LNCAP (cell line): ENCODE results near the gene ZC3H15.

Experiments used
- TF ChIP-seq, protein P1 (sequence below): fragments of 450-650 bp; IDR thresholded peaks from 2 replicates; pipeline ENCODE4 v1.5.1; 2017; ENCODE audit warnings: mild to moderate bottlenecking

The ZC3H15 gene

DNA sequence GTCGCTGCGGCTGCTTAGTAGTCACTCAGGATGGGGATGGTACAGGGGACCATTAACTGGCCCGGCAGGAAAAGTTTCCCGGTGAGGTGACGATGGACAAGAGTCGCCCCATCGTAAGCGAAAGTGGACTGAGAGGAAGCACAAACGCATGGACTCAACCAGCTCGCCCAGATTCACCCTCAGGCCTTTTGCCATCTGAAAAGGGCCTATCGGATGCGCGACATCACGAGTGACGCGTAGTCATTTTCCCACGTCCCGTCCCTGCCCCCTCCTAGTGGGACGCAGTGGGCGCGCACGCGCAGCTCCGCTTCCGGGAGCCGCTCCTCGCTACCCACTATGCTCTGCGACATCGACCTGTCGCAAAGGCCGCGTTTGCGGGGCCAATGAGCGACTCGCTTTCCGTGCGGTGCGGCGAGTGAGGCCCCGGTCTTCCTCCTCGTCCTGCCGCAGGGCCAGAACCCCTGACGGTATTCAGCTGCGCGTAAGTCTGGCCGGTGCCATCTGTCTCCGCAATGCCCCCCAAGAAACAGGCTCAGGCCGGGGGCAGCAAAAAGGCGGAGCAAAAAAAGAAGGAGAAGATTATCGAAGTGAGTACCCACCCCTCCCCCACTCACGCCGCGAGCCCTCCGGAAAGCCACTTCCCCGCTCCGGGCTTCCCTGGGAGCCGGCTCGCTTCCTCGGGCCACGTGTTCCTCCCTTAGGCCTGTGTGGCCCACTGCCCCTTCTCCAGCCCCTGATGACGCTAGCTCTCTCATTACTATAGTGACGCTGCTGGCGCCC lies at the start of gene ZC3H15:
Gene ZC3H15, plus strand, starts transcription at position 390 of the 780 bp plus-strand sequence. Its CDS starts 123 bp downstream, at position 513.
- TF ChIP-seq, protein P1, sequence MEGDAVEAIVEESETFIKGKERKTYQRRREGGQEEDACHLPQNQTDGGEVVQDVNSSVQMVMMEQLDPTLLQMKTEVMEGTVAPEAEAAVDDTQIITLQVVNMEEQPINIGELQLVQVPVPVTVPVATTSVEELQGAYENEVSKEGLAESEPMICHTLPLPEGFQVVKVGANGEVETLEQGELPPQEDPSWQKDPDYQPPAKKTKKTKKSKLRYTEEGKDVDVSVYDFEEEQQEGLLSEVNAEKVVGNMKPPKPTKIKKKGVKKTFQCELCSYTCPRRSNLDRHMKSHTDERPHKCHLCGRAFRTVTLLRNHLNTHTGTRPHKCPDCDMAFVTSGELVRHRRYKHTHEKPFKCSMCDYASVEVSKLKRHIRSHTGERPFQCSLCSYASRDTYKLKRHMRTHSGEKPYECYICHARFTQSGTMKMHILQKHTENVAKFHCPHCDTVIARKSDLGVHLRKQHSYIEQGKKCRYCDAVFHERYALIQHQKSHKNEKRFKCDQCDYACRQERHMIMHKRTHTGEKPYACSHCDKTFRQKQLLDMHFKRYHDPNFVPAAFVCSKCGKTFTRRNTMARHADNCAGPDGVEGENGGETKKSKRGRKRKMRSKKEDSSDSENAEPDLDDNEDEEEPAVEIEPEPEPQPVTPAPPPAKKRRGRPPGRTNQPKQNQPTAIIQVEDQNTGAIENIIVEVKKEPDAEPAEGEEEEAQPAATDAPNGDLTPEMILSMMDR, result no peak

DNA sequence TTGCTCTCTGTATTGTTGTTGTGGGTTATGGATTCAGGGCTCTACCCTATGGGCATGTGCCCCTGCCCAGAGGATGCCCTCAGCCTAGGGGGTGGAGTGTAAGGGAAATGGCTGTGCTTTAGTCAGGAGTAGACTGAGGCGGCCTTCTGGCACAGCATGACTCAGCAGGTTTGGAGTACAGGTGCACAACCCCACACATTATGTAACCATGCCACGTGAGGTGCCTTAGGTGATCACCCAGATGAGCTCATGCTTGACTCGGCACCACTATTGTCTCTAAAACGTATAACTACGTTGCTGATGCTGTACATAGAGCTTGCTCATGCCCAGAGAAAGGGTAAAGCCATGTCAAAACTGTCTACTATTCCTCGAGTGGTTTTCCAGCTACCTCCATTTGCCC lies 48.3 kb upstream of the ZC3H15 start:
- TF ChIP-seq, protein P1, result no peak

GRCh38 chr2:186440506-186440905 lies 45.6 kb upstream of the ZC3H15 start:
- TF ChIP-seq, protein P1, result no peak

DNA sequence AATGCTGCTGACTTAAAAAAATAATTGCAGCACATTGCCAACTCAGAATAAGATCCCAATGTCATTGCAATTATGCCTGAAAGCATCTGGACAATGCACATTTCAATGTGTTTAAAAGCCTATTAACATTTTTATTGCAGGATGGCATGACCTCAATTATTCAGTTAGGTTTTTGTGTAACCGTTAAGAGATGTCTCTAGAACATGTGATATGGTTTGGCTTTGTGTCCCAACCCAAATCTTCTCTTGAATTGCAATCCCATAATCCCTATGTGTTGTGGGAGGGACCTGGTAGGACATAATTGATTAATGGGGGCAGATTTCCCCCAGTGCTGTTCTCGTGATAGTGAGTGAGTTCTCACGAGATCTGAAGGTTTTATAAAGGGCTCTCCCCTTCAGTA lies 43.2 kb upstream of the ZC3H15 start:
- TF ChIP-seq, protein P1, result no peak

GRCh38 chr2:186443851-186444250 lies 42.2 kb upstream of the ZC3H15 start:
- TF ChIP-seq, protein P1, result no peak

DNA sequence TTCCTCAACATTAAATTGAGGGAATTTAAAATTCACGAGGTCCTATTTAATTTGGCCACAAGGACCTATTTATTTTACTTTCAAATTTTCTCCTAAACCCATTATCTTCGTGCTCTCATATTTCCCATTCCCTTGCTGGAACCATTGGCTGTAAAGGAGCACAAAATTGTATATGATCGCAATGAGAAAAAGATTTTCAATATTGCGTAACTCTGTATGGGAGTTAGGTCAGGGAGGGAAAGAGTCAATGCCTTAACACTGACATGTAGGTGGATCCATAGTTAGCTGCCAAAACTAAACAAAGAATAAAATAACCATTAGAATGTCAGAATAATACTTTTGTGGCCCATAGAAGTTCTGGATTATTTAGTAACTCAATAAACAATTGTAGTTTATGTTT lies 40.6 kb upstream of the ZC3H15 start:
- TF ChIP-seq, protein P1, result no peak

GRCh38 chr2:186455613-186456012 lies 30.4 kb upstream of the ZC3H15 start:
- TF ChIP-seq, protein P1, result no peak
